Measurements from ENCODE around the gene BLMH. TPM values are rescaled to one million over a fixed set of nuclear protein-coding genes. Genes with fewer than 3 reads are reported as not detected.
A peak's percentile ranks its signal among the peaks of the same experiment; 100 is the strongest.

The BLMH gene
- total and polyA plus RNA-seq, 4 donors = 10.5 to 50.9 (median 21.6) TPM

DNA sequence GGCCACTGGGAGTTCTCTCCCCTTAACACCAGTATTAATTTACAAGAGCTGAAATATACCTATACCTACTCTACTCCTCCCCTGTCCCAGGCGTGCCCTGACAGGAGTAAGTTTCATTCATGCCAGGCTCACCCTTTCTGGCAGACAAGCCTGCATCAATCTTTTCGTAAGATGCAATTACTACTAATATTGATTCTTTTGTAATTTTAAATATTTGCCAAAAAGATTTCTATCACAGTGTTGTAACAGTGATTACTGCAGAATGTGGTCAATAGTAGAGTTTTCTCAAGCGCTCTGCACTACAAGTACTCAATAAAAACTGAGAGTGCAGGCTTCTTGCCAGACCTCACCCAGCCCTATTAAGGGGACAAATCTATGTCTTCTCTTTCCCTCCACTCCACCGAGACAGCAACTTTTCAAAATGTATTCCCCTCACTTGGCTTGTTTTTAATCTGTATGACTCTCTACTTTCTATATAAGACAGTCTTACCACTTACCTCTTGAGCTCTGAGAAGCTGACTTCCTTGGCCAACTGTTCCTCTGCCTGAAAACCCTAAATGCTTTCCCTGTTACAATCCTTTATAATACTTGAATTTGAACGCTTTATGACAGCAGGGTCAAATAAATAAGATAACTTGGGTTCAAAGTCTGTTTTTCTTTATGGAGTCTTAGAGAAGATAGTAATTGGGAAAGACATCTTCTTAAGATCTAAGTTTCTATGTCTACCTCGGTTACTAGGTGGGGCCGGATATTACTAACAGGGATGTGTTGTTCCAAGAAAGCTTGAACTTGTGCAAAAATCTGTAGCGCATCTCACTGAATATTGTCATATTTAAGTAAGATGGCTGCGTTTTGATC lies 42.0 kb upstream of the BLMH start, which contains the start of gene TMIGD1:
TMIGD1 (minus strand) TSS at position 555 of the 858 bp plus-strand sequence. CDS start 1,924 bp downstream, outside the sequence.
- no peak for ATAC-seq (ENCODE audit: insufficient read depth, low FRiP score)
- Histone ChIP-seq H3K9ac (ENCODE audit: insufficient read depth in 1 of 2, low read length in 2 of 2) (no peak within 1 kb of the TSS), H3K36me3 (ENCODE audit: control insufficient read depth in 4 of 4, insufficient read depth in 4 of 4, low read length in 4 of 4) (no peaks in the 10 kb centered on the region), H3K27ac (ENCODE audit: low read depth in 1 of 2, low read length in 1 of 2) (no peak within 1 kb of the TSS), H3K4me1 (ENCODE audit: control insufficient read depth in 5 of 5, insufficient read depth in 5 of 5, low read length in 5 of 5) (no peaks in the 10 kb centered on the region), H3K4me3 (no peak within 1 kb of the TSS), H3K9me3 (ENCODE audit: control insufficient read depth in 4 of 4, insufficient read depth in 3 of 4, low read length in 3 of 4) (no peaks in the 10 kb centered on the region), H3K27me3 (ENCODE audit: control insufficient read depth in 3 of 3, insufficient read depth in 3 of 3, low read length in 2 of 3) (peaks cover 0 to 3% (median 3%) of the 10 kb centered on the region in 3 donors)
- 84 to 93% methylated on average over 9 of the region's 9 CpGs for WGBS, 2 donors
- TF ChIP-seq, protein P1, sequence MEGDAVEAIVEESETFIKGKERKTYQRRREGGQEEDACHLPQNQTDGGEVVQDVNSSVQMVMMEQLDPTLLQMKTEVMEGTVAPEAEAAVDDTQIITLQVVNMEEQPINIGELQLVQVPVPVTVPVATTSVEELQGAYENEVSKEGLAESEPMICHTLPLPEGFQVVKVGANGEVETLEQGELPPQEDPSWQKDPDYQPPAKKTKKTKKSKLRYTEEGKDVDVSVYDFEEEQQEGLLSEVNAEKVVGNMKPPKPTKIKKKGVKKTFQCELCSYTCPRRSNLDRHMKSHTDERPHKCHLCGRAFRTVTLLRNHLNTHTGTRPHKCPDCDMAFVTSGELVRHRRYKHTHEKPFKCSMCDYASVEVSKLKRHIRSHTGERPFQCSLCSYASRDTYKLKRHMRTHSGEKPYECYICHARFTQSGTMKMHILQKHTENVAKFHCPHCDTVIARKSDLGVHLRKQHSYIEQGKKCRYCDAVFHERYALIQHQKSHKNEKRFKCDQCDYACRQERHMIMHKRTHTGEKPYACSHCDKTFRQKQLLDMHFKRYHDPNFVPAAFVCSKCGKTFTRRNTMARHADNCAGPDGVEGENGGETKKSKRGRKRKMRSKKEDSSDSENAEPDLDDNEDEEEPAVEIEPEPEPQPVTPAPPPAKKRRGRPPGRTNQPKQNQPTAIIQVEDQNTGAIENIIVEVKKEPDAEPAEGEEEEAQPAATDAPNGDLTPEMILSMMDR (IDR thresholded peaks at IDR 0.05; ENCODE audit: control extremely low read depth, extremely low read depth) = no peak
- DNase-seq = no peak

- Histone ChIP-seq H3K36me3 (ENCODE audit: control insufficient read depth in 4 of 4, insufficient read depth in 4 of 4, low read length in 4 of 4) (no peaks in the 10 kb centered on the region), H3K9me3 (ENCODE audit: control insufficient read depth in 4 of 4, insufficient read depth in 3 of 4, low read length in 3 of 4) (no peaks in the 10 kb centered on the region), H3K27me3 (ENCODE audit: control insufficient read depth in 3 of 3, insufficient read depth in 3 of 3, low read length in 2 of 3) (peaks cover 0 to 3% (median 3%) of the 10 kb centered on the region in 3 donors), H3K4me3 (no peak overlapping the region), H3K27ac (ENCODE audit: low read depth in 1 of 2, low read length in 1 of 2) (no peak overlapping the region), H3K9ac (ENCODE audit: insufficient read depth in 1 of 2, low read length in 2 of 2) (no peak overlapping the region), H3K4me1 (ENCODE audit: control insufficient read depth in 5 of 5, insufficient read depth in 5 of 5, low read length in 5 of 5) (no peaks in the 10 kb centered on the region)
- ATAC-seq (ENCODE audit: insufficient read depth, low FRiP score) (no peak), DNase-seq (no peak)
- WGBS, 2 donors = 44 to 53% methylated on average over 4 of the region's 4 CpGs
- TF ChIP-seq, protein P1 (IDR thresholded peaks at IDR 0.05; ENCODE audit: control extremely low read depth, extremely low read depth) = no peak
These were observed 40.4 kb upstream of the BLMH start for GRCh38 chr17:30332057-30332542.

- no peaks in the 10 kb centered on the region for H3K36me3 ChIP-seq (ENCODE audit: control insufficient read depth in 4 of 4, insufficient read depth in 4 of 4, low read length in 4 of 4)
- ATAC-seq (ENCODE audit: insufficient read depth, low FRiP score) = no peak
- no peak overlapping the region for H3K9ac ChIP-seq (ENCODE audit: insufficient read depth in 1 of 2, low read length in 2 of 2)
- TF ChIP-seq, protein P1 (IDR thresholded peaks at IDR 0.05; ENCODE audit: control extremely low read depth, extremely low read depth) = no peak
- H3K9me3 ChIP-seq (ENCODE audit: control insufficient read depth in 4 of 4, insufficient read depth in 3 of 4, low read length in 3 of 4) = no peaks in the 10 kb centered on the region
- no peak overlapping the region for H3K27ac ChIP-seq (ENCODE audit: low read depth in 1 of 2, low read length in 1 of 2)
- H3K27me3 ChIP-seq (ENCODE audit: control insufficient read depth in 3 of 3, insufficient read depth in 3 of 3, low read length in 2 of 3) = peaks cover 0 to 3% (median 3%) of the 10 kb centered on the region in 3 donors
- H3K4me1 ChIP-seq (ENCODE audit: control insufficient read depth in 5 of 5, insufficient read depth in 5 of 5, low read length in 5 of 5) = peaks cover 0 to 2% (median 0%) of the 10 kb centered on the region in 5 donors
- peak in 1 of 3 donors; percentile 12 for DNase-seq
- H3K4me3 ChIP-seq = no peak overlapping the region
- 23 to 29% methylated on average over 1 of the region's 1 CpG for WGBS, 2 donors
These were observed 35.1 kb upstream of the BLMH start for GRCh38 chr17:30326809-30327208.
